Activated T-cell treated with anti-CD3 and anti-CD28 coated beads for 48 hours (primary cell): ENCODE results near the gene PSAT1.

Source experiments
- DNase-seq: peaks from one replicate; pipeline ENCODE4 v3.0.0-alpha.2; 2020; ENCODE audit warnings: low read depth

PSAT1 gene

DNA sequence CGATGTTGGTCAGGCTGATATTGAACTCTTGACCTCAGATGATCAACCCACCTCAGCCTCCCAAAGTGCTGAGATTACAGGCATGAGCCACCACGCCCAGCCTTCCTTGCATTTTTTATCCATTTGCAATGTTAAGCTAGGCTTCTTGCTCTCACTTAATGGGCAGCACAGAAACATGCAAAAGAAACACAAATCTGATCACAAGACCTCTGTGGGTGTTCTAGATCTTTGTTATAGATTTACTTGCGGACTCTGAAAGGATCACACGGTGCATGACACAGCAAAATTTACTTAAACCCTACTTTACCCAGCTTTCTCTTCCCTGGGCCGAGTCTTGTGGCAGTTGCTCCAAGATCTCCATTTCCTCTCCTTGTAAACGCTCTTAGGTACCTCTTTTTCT lies 71.3 kb downstream of the PSAT1 start:
- DNase-seq: no peak

DNA sequence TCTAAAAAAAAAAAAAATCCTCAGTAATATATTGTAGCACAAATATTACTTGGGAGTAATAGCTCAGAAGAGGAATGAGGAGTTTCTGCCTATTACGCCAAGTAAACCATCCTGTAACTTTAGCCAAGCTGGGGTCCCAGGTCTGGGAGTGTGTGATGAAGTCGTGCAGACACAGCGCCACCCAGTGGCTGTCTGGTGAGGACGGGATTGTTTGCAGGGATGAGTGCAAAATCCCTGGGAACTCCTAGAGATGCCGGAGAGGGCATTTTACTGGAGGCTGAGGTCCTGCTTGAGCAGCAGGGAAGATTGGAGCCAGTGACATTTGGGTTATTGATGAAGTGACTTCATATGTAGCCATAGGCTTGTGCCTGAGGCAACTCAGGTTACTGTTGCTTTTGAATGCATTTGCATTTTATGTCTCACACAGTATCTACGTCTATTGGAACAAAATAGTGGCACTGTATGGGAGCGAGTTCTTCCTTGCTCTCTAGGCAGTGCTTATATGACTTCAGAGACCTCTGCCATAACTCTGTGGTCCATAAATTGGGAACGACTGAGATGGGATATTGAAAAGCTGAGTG lies 72.8 kb downstream of the PSAT1 start:
- peak; percentile 46 for DNase-seq

DNA sequence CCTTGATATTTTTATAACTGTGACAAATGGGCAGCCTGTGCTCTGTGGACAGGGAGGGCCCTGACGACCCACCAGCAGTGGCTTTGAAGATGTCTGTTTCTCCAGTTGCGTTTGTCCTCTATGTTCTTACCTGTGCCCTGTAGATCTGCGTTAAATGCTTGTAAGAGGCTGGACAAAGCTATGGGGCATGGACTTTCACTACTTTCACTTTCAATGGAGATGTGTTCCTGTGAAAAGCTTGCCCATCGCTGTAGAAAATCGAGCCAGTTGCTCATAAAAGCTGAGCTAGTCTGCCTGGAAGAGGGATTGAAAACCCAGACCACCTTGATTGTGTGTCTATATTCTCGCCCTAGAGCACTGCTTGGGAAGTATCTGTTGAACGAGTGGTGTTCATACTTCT lies 74.1 kb downstream of the PSAT1 start:
- no peak for DNase-seq

DNA sequence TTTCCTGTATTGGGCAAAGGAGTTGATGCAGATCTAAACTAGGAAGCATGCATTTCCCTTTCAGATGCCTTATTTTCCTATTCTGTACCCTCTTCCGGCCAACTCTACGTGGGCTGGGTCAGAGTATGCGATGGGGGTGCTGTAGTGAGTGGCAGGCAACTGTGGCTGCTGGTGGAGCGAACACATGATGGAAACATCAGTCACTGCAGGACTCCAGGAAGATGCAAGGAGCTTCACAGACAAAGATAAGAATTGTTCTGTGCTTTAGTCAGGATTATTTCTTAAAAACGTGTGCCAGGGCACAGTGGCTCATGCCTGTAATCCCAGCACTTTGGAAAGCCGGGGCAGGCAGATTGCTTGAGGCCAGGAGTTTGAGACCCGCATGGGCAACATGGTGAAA lies 75.1 kb downstream of the PSAT1 start:
- no peak for DNase-seq
